IMR-90 (cell line): ENCODE results near the gene MYLK4. TPM values are rescaled to one million over a fixed set of nuclear protein-coding genes. Genes with fewer than 3 reads are reported as not detected.
A peak's percentile ranks its signal among the peaks of the same experiment; 100 is the strongest.

Experiments used
- ATAC-seq: fragments of 200-7000 bp; cut with Tn5 transposase; 2 replicates; pipeline ENCODE4 v1.9.1; 2020; ENCODE audit warnings: low read depth, mild to moderate bottlenecking, moderate library complexity
- BruUV-seq: library from RNA; stranded (reverse); fragments of 400-500 nt; replicated peaks from 2 replicates; lab custom pipeline; 2021; lab: Mats Ljungman, UMichigan
- CTCF ChIA-PET: fragments of 300-600 bp; formaldehyde crosslinking; extraction: SDS; loops from one replicate; lab custom pipeline; 2021; ENCODE audit warnings: antibody characterized with exemption; lab: Yijun Ruan, JAX
- POLR2A ChIA-PET: fragments of 300-600 bp; sonication (Branson Sonifier 250); formaldehyde crosslinking; loops from one replicate; lab custom pipeline; 2022; ENCODE audit warnings: antibody characterized with exemption; ENCODE audit not compliant: unreplicated experiment; lab: Charles Lee
- DNase-seq: peaks from one replicate; pipeline ENCODE4 v3.0.0; 2013
- H2AFZ ChIP-seq: replicated peaks from 2 replicates; pipeline ENCODE3; 2013; ENCODE audit warnings: low read length, mild to moderate bottlenecking; ENCODE audit not compliant: poor library complexity
- H2AK5ac ChIP-seq: 2 replicates; pipeline ENCODE4 v1.6.1; 2013; ENCODE audit warnings: low read depth, low read length, inconsistent platforms
- H2AK9ac ChIP-seq: replicated peaks from 2 replicates; pipeline ENCODE3; 2013; ENCODE audit warnings: mild to moderate bottlenecking, low read depth, low read length, moderate library complexity; ENCODE audit not compliant: poor library complexity
- H2BK120ac ChIP-seq: 2 replicates; pipeline ENCODE4 v1.6.1; 2013; ENCODE audit warnings: low read depth, low read length, inconsistent platforms
- H2BK15ac ChIP-seq: 3 replicates; pipeline ENCODE4 v1.6.1; 2013; ENCODE audit warnings: low read depth, low read length, inconsistent platforms
- H2BK20ac ChIP-seq: 2 replicates; pipeline ENCODE4 v1.6.1; 2013; ENCODE audit warnings: low read depth, mild to moderate bottlenecking, inconsistent platforms, low read length, moderate library complexity
- H2BK5ac ChIP-seq: 2 replicates; pipeline ENCODE4 v1.6.1; 2013; ENCODE audit warnings: mild to moderate bottlenecking, low read depth, low read length, inconsistent platforms; ENCODE audit not compliant: poor library complexity, severe bottlenecking
- H3K14ac ChIP-seq: replicated peaks from 2 replicates; pipeline ENCODE4 v1.6.1; 2013; ENCODE audit warnings: low read depth, low read length, inconsistent platforms
- H3K18ac ChIP-seq: 2 replicates; pipeline ENCODE4 v1.6.1; 2013; ENCODE audit warnings: low read depth, low read length, control low read depth
- H3K23ac ChIP-seq: 2 replicates; pipeline ENCODE4 v1.6.1; 2013; ENCODE audit warnings: low read depth, low read length, inconsistent platforms
- H3K27ac ChIP-seq: 2 replicates; pipeline ENCODE4 v1.5.1; 2013; ENCODE audit warnings: mild to moderate bottlenecking, control low read depth, low read length; ENCODE audit not compliant: insufficient read depth
- H3K27me3 ChIP-seq: 2 replicates; pipeline ENCODE4 v1.6.1; 2013; ENCODE audit warnings: low read length; ENCODE audit not compliant: control insufficient read depth, insufficient read depth
- H3K36me3 ChIP-seq: 2 replicates; pipeline ENCODE4 v1.6.1; 2013; ENCODE audit warnings: low read length, mixed read lengths; ENCODE audit not compliant: control insufficient read depth, insufficient read depth
- H3K4ac ChIP-seq: 2 replicates; pipeline ENCODE4 v1.6.1; 2013; ENCODE audit warnings: low read depth, low read length, inconsistent platforms
- H3K4me1 ChIP-seq: 2 replicates; pipeline ENCODE4 v1.6.1; 2013; ENCODE audit warnings: low read length, mixed read lengths; ENCODE audit not compliant: control insufficient read depth, insufficient read depth
- H3K4me2 ChIP-seq: 2 replicates; pipeline ENCODE4 v1.6.1; 2013; ENCODE audit warnings: low read depth, mild to moderate bottlenecking, control low read depth, low read length, moderate library complexity
- H3K4me3 ChIP-seq: 2 replicates; pipeline ENCODE4 v1.5.1; 2013; ENCODE audit warnings: low read depth, mild to moderate bottlenecking, control low read depth, low read length, moderate library complexity; ENCODE audit not compliant: insufficient read depth
- H3K56ac ChIP-seq: 2 replicates; pipeline ENCODE4 v1.6.1; 2013; ENCODE audit warnings: low read length, inconsistent platforms; ENCODE audit not compliant: insufficient read depth; ENCODE audit errors: extremely low read depth
- H3K79me1 ChIP-seq, 2 experiments: 2 replicates each; pipeline ENCODE4 v1.6.1; 2013; ENCODE audit warnings: low read length in 2 of 2, inconsistent platforms in 1 of 2, low read depth in 1 of 2
- H3K9ac ChIP-seq: 2 replicates; pipeline ENCODE4 v1.6.1; 2013; ENCODE audit warnings: low read depth, low read length, control low read depth
- H3K9me1 ChIP-seq: 2 replicates; pipeline ENCODE4 v1.6.1; 2013; ENCODE audit warnings: low read length, inconsistent platforms; ENCODE audit not compliant: insufficient read depth
- H3K9me3 ChIP-seq: 2 replicates; pipeline ENCODE4 v1.6.1; 2013; ENCODE audit warnings: low read length; ENCODE audit not compliant: control insufficient read depth, insufficient read depth
- H4K20me1 ChIP-seq: 2 replicates; pipeline ENCODE4 v1.6.1; 2013; ENCODE audit warnings: low read length, inconsistent platforms; ENCODE audit not compliant: insufficient read depth
- H4K5ac ChIP-seq: 2 replicates; pipeline ENCODE4 v1.6.1; 2013; ENCODE audit warnings: mild to moderate bottlenecking, low read depth, low read length, control low read depth
- H4K8ac ChIP-seq, 2 experiments: 2 replicates each; pipeline ENCODE4 v1.6.1; 2013; ENCODE audit warnings: low read depth in 2 of 2, low read length in 2 of 2, control low read depth in 1 of 2, inconsistent platforms in 1 of 2
- H4K91ac ChIP-seq: 2 replicates; pipeline ENCODE4 v1.6.1; 2013; ENCODE audit warnings: low read depth, low read length, inconsistent platforms; ENCODE audit not compliant: insufficient read depth
- FOS ChIP-seq: fragments of 150-350 bp; IDR thresholded peaks from 2 replicates; pipeline ENCODE4 v1.6.1; 2016; ENCODE audit warnings: low read depth, low read length
- NFE2L2 ChIP-seq: fragments of 150-350 bp; IDR thresholded peaks from 2 replicates; pipeline ENCODE4 v1.6.1; 2016; ENCODE audit warnings: low read depth, mild to moderate bottlenecking, low read length
- RAD21 ChIP-seq: IDR thresholded peaks from 2 replicates; pipeline ENCODE4 v1.6.1; 2012; ENCODE audit warnings: low read length, improper control_type of control experiment
- RCOR1 ChIP-seq: IDR thresholded peaks from 2 replicates; pipeline ENCODE4 v1.6.1; 2012; ENCODE audit warnings: mild to moderate bottlenecking, low read length, improper control_type of control experiment; ENCODE audit not compliant: insufficient replicate concordance
- RFX5 ChIP-seq: IDR thresholded peaks from 2 replicates; pipeline ENCODE4 v1.8.0; 2012; ENCODE audit warnings: low read depth, mild to moderate bottlenecking, low read length, moderate library complexity
- SMC3 ChIP-seq: fragments of 150-350 bp; IDR thresholded peaks from 2 replicates; pipeline ENCODE4 v1.6.1; 2016; ENCODE audit warnings: low read depth, mild to moderate bottlenecking, antibody characterized with exemption, low read length, moderate library complexity
- WGBS, 2 experiments: methylation state at CpG; one replicate each; pipeline versions ENCODE4 v1.1.5 to v1.1.7; 2013; ENCODE audit warnings: missing lambda C conversion rate in 2 of 2; ENCODE audit not compliant: insufficient read length in 1 of 2; ENCODE audit errors: extremely low coverage in 2 of 2; 5-methylcytosine and 5-hydroxymethylcytosine counted together
- dilution Hi-C: fragments of 300-500 bp; cut with HindIII; formaldehyde crosslinking; loops from one replicate; pipeline ENCODE4 v1.14.3; 2018; ENCODE audit warnings: low sequenced_read_pairs; ENCODE audit not compliant: unreplicated experiment
- in situ Hi-C: fragments of 300-500 bp; cut with MboI; formaldehyde crosslinking; loops from 3 replicates; pipeline ENCODE4 v1.14.3; 2019; ENCODE audit warnings: low sequenced_read_pairs, inconsistent platforms, mixed read lengths
- intact Hi-C: fragments of 100-400 bp; cut with micrococcal nuclease; formaldehyde crosslinking; loops from 2 replicates; pipeline ENCODE4 v1.10.0; 2022
- polyA plus RNA-seq, 3 experiments: library from polyadenylated mRNA; depleted of rRNA; stranded (reverse); fragments of >200 nt; gene quantifications; 2 replicates each; pipeline ENCODE4 v1.2.3, GENCODE V29; 2012; ENCODE audit warnings: low replicate concordance in 1 of 3
- total RNA-seq: library from RNA; depleted of rRNA; stranded (reverse); fragments of >200 nt; gene quantifications from 2 replicates; pipeline ENCODE4 v1.2.3, GENCODE V29; 2012
- TF ChIP-seq, protein P1 (sequence below): conservative IDR thresholded peaks from 2 replicates; pipeline ENCODE4 v1.5.1; 2012; ENCODE audit warnings: mild to moderate bottlenecking, low read depth, low read length, improper control_type of control experiment

Gene MYLK4
- total and polyA plus RNA-seq, 2 of the 4 experiments (the other 2 are of a cell fraction), result under 0.01 to 0.07 TPM

GRCh38 chr6:2626401-2626800 is 124.3 kb downstream of the MYLK4 start:
- H4K8ac ChIP-seq, result peak overlapping the region in 1 of 2 experiments; percentile 24; a peak in 1 of 4 replicates
- H3K27ac ChIP-seq, result 0 out of 2 replicates have a peak overlapping the region, but pooled peaks have one; percentile 17
- H3K9ac ChIP-seq, result no peak overlapping the region
- DNase-seq (peak; percentile 47), ATAC-seq (no peak)
- peaks cover 8% of the 10 kb centered on the region for H3K9me1 ChIP-seq
- H4K91ac ChIP-seq, result no peak overlapping the region
- peak overlapping the region; percentile 2 for H3K18ac ChIP-seq
- no peaks in the 10 kb centered on the region for H3K36me3 ChIP-seq
- H2BK20ac ChIP-seq, result peak overlapping the region; percentile 59; the same call in 1 of the 2 replicates
- CTCF ChIA-PET, result no interaction called here
- no peaks in the 10 kb centered on the region for H3K79me1 ChIP-seq
- intact Hi-C loops, result no loop called here
- H3K56ac ChIP-seq, result no peak overlapping the region
- H2AFZ ChIP-seq, result no peak overlapping the region
- H4K20me1 ChIP-seq, result 0 out of 2 replicates have a peak, but pooled peaks cover 4% of the 10 kb centered on the region
- no peaks in the 10 kb centered on the region for H3K9me3 ChIP-seq
- no TSS peak for BruUV-seq
- H3K14ac ChIP-seq, result 0 out of 2 replicates have a peak overlapping the region, but pooled peaks have one; percentile 45
- peak overlapping the region; percentile 17; the same call in 1 of the 2 replicates for H3K23ac ChIP-seq
- H3K4me1 ChIP-seq, result peaks cover 8% of the 10 kb centered on the region
- no peak overlapping the region for H2BK120ac ChIP-seq
- H2AK9ac ChIP-seq, result no peak overlapping the region
- dilution Hi-C loops, result no loop called here
- POLR2A ChIA-PET, result no interaction called here
- no peak overlapping the region for H4K5ac ChIP-seq
- 0 out of 3 replicates have a peak overlapping the region, but pooled peaks have one; percentile 23 for H2BK15ac ChIP-seq
- H3K4me3 ChIP-seq, result no peak overlapping the region
- TF ChIP-seq FOS, result no peak
- TF ChIP-seq, protein P1, sequence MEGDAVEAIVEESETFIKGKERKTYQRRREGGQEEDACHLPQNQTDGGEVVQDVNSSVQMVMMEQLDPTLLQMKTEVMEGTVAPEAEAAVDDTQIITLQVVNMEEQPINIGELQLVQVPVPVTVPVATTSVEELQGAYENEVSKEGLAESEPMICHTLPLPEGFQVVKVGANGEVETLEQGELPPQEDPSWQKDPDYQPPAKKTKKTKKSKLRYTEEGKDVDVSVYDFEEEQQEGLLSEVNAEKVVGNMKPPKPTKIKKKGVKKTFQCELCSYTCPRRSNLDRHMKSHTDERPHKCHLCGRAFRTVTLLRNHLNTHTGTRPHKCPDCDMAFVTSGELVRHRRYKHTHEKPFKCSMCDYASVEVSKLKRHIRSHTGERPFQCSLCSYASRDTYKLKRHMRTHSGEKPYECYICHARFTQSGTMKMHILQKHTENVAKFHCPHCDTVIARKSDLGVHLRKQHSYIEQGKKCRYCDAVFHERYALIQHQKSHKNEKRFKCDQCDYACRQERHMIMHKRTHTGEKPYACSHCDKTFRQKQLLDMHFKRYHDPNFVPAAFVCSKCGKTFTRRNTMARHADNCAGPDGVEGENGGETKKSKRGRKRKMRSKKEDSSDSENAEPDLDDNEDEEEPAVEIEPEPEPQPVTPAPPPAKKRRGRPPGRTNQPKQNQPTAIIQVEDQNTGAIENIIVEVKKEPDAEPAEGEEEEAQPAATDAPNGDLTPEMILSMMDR, result no peak
- no peak for TF ChIP-seq NFE2L2
- no peak for TF ChIP-seq RFX5
- no peak for TF ChIP-seq RAD21
- no peak for TF ChIP-seq RCOR1
- no peak for TF ChIP-seq SMC3
- H3K27me3 ChIP-seq, result no peaks in the 10 kb centered on the region; the same call in 1 of the 2 replicates
- H2AK5ac ChIP-seq, result peak overlapping the region; percentile 30; the same call in 1 of the 2 replicates
- in situ Hi-C loops, result loop anchor here (25.0 kb wide), 1 partner anchor 514 kb away; no protein-coding TSS in a partner anchor
- H3K4ac ChIP-seq, result 0 out of 2 replicates have a peak overlapping the region, but pooled peaks have one; percentile 31
- no peak overlapping the region for H3K4me2 ChIP-seq
- no CpG with 5 or more reads among the region's 7 CpGs for WGBS, 2 experiments
- H2BK5ac ChIP-seq, result no peak overlapping the region
